VCaP (cell line): ENCODE measurements around the gene MDN1.

Experiments
- H3K27ac ChIP-seq: fragments of 450-650 bp; 2 replicates; pipeline ENCODE4 v1.5.1; 2017
- CTCF ChIP-seq: fragments of 450-650 bp; conservative IDR thresholded peaks from 2 replicates; pipeline ENCODE4 v1.5.1; 2017; ENCODE audit warnings: mild to moderate bottlenecking, moderate library complexity

The MDN1 gene

DNA sequence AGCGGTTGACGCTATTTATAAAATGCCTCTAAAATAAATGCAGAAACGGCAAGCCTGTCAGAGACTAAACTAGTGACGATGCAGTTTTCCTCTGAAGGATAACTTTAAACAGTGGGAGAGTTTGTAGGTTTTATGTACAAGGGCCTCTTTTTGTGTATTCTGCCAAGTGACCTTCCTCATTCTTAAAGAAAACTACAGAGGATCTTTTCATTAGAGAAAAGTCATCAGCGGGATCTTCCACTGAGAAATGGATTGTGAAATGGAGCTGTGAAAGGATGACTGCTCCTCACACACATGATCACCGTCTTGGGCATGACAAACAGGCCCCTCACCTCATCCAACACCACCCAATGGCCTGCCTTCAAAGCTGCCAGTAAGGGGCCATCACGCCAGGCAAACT, 92.1 kb downstream of the MDN1 start:
- no peak overlapping the region for H3K27ac ChIP-seq
- no peak for TF ChIP-seq CTCF

DNA sequence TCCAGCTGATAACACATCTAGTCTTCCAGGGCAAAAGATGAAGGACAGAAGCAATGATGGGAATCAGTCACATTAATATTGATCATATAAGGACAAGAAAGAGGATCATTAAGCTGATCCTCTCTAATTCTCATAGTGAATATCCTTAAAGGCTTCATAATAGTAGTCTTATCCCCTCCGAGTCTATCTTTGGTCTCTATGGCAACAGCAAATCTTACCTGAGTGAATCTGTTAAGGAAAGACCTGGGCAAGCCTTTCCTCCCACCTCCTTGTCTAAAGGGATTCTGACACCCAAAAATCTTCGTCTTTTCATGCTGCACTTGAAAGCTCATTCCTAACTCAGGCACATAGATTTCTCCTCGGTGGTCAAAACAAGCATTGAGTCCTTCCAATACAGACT, 94.6 kb downstream of the MDN1 start:
- no peak overlapping the region for H3K27ac ChIP-seq
- no peak for TF ChIP-seq CTCF

- no peak for TF ChIP-seq CTCF
- H3K27ac ChIP-seq: no peak overlapping the region
Measured at GRCh38 chr6:89723046-89723445, 96.5 kb downstream of the MDN1 start.

DNA sequence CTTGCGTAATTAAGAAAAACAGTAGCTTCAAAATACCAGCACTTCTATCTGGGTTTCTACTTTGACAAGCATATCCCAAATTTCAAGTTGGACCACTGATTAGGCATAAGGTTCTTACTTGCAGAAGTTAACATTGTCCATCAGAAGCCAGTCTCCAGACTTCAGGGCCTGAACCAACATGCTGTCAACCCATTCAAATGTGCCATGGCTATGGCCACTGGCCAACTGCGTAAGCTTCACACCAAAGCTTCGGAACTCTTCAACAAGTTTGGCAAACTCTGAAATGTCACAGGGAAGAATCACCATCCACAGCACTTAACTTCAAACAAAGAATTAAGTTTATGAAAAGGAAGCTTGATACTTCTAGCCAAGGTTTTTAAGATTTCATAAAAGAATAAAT, 103.1 kb downstream of the MDN1 start:
- no peak for TF ChIP-seq CTCF

DNA sequence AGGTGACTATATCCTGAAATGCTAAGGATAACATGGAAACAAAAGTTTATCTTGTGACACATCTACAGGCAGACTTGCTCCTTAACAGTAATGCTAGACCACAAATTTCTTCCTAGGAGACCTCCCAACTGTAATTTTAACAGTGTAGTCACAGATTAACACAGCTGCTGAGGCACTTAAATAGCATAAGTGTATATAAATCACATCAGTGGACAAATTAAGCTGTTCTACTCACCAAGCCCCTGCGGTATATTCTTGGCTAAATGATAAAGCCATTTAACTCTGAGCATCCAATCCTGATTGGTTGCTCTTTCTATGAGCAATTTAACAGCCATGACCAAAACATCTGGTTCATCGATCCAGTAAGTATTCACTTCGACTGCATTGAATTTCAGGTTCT, 107.8 kb downstream of the MDN1 start:
- TF ChIP-seq CTCF: no peak
- no peak overlapping the region for H3K27ac ChIP-seq

More for the DNA sequence above, 103.1 kb downstream of the MDN1 start:
- H3K27ac ChIP-seq: no peak overlapping the region

GRCh38 chr6:89708316-89708715, 111.3 kb downstream of the MDN1 start:
- no peak overlapping the region for H3K27ac ChIP-seq
- no peak for TF ChIP-seq CTCF

GRCh38 chr6:89707766-89708165, 111.8 kb downstream of the MDN1 start:
- no peak overlapping the region for H3K27ac ChIP-seq
- no peak for TF ChIP-seq CTCF

DNA sequence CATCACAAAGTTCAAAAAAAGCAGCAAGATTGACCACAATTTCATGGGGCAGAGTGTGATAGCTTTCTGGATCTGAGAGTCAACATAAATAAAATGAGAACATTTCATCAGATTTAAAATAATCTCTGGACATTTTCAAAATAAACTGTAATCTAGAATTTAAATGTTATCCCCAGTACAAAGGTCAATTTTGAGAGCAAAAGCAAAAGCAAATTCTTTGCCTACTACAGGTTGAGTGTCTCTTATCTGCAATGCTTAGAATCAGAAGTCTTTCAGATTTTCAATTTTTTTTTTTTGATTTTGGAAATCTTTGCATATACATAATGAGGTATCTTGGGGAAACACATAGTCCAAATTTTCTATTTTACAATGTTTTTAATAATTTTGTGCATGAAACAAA, 113.5 kb downstream of the MDN1 start:
- TF ChIP-seq CTCF: no peak
- no peak overlapping the region for H3K27ac ChIP-seq
